ENCODE results near the gene SEMA4B.

The SEMA4B gene

DNA sequence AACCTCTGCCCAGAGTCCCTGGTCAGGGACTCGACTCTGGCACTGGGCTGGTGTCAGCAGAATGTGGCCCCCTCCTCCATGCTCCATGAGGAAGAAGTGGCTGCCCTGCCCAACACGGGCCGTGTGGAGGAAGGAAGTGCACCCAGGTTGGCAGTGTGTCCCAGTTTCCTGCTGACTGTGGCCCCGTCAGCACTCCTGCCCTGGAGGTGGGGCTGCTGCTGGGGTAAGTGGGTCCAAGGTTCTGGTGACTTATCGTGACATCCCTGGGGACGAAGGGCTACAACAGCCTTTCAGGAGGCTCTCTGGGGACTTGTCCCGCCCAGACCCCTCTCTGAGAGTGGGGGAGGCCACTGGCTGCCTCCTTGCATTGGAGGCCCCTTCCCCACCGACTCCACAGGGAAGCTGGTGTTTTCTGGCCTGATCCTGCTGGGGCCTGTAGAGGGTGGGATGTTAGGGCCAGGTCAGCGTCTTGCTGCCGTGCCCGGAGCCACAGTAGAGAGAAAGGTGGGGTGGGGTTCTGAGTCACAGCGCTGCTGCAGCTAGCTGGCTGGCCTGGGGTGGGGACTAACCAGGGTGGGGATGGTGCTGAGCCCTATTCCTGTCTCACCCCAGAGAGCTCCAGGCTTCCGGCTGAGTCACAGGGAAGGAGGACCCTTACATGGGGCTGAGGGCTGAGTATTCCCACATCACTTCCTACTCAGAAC lies 10.5 kb downstream of the SEMA4B start:
- DNase-seq (ENCODE audit: insufficient read length, low spot score) (no peak), FAIRE-seq (no peak)
- TF ChIP-seq POLR2AphosphoS5 (IDR thresholded peaks at IDR 0.05; ENCODE audit: low read depth, low read length) (no peak), SPI1 (IDR thresholded peaks at IDR 0.05; ENCODE audit: low read depth, low read length) (no peak), POU2F2 (IDR thresholded peaks at IDR 0.05; ENCODE audit: low read depth, low read length) (no peak), POLR2A (IDR thresholded peaks at IDR 0.05; ENCODE audit: low read depth, low read length) (no peak), PAX5 (IDR thresholded peaks at IDR 0.05; ENCODE audit: insufficient read depth, low read length, severe bottlenecking) (no peak), TAF1 (IDR thresholded peaks at IDR 0.05; ENCODE audit: low read depth, low read length) (no peak)

DNA sequence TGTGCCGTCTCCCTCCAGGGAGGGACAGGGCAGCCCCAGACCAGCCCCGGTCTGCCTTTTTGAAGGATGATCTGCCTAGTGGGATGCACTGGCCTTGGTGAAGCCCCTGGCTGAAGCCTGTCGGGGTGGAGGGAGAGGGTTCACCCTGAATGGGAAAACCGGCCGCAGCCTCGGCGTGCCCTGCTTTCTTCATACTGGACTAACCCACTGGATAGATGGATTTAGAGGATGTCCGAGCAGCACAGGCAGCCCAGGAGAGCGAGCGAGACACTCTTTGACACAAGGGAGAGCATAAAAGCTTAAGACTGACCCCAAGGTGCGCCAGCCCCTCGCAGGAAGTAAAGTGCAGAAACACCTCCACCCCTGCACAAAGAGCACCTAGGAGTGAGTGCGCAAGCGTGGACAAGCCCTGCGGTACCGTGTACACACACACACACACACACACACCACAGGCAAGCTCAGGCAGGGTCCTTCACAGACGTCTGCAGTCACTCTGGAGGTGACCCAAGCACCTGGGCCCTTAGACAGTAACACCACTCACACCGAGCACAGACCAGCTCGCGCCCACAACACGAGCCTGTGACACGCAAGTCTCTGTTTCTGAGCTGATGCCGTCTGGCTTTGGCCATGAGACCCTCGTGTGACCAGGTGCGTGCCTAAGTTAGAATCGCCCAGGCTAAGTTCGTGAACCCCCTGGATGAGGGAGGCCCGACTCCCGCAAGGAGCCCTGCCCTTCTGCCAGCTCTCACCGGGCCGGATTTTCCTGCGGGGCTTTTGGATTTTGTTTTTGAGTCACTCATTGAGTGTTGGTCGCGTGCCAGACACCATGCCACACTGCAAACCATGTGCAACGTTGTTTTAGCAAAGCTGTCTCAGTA lies 11.3 kb downstream of the SEMA4B start:
- no peak for DNase-seq (ENCODE audit: insufficient read length, low spot score)
- FAIRE-seq, result no peak
- no peak for TF ChIP-seq POLR2A (IDR thresholded peaks at IDR 0.05; ENCODE audit: low read depth, low read length)
- TF ChIP-seq POU2F2 (IDR thresholded peaks at IDR 0.05; ENCODE audit: low read depth, low read length), result no peak
- TF ChIP-seq POLR2AphosphoS5 (IDR thresholded peaks at IDR 0.05; ENCODE audit: low read depth, low read length), result no peak
- no peak for TF ChIP-seq SPI1 (IDR thresholded peaks at IDR 0.05; ENCODE audit: low read depth, low read length)
- no peak for TF ChIP-seq PAX5 (IDR thresholded peaks at IDR 0.05; ENCODE audit: insufficient read depth, low read length, severe bottlenecking)
- no peak for TF ChIP-seq TAF1 (IDR thresholded peaks at IDR 0.05; ENCODE audit: low read depth, low read length)

DNA sequence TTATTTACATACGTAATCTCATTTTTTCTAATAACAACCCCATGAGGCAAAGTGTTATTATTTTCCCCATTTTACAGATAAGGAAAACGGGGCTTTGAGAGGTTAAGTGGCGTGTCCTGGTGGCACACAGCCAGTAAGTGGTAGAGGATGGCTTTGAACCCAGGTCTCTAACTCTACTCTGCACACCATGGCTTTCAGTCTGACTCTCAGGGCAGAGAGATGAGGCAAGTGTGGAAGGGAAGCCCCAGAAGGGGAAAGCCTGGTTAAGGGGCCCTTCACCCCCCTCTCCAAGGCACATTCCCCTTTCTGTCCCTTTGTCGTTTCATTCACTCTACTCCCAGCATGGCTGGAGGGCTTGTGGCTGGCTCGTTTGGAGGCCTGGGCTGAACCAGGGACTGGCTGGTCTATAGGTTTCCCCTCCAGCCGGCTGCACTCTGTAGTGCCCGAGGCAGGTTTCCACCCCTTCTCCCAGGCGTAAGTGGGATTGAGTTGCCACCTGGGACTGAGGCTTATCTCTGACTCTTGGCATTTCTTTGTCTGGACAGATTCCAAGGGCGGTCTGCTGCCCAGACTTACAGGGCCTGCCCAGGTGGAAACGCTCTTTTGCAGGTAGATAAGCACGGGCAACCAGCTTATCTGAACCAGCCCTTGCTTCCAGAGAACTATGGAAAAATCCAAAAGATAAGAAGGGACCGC lies 12.1 kb downstream of the SEMA4B start:
- no peak for TF ChIP-seq TAF1 (IDR thresholded peaks at IDR 0.05; ENCODE audit: low read depth, low read length)
- no peak for TF ChIP-seq POU2F2 (IDR thresholded peaks at IDR 0.05; ENCODE audit: low read depth, low read length)
- TF ChIP-seq PAX5 (IDR thresholded peaks at IDR 0.05; ENCODE audit: insufficient read depth, low read length, severe bottlenecking), result no peak
- TF ChIP-seq POLR2A (IDR thresholded peaks at IDR 0.05; ENCODE audit: low read depth, low read length), result no peak
- no peak for TF ChIP-seq SPI1 (IDR thresholded peaks at IDR 0.05; ENCODE audit: low read depth, low read length)
- no peak for TF ChIP-seq POLR2AphosphoS5 (IDR thresholded peaks at IDR 0.05; ENCODE audit: low read depth, low read length)
- DNase-seq (ENCODE audit: insufficient read length, low spot score), result no peak
- FAIRE-seq, result no peak

DNA sequence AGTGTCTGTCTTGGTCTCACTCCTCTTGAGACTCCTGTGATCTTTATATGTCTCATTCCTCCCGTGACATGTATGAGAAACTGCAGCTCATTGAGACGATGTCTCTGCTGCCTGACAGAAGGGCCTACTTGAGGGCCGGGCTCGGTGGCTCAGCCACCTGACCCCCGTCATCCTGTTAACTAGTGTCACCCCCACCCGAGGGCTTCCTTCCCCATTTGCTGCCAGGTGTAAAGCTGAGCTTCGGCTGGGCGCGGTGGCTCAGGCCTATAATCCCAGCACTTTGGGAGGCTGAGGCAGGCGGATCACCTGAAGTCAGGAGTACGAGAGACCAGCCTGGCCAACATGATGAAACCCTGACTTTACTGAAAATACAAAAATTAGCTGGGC lies 12.7 kb downstream of the SEMA4B start:
- TF ChIP-seq POLR2A (IDR thresholded peaks at IDR 0.05; ENCODE audit: low read depth, low read length) (no peak), POU2F2 (IDR thresholded peaks at IDR 0.05; ENCODE audit: low read depth, low read length) (no peak), TAF1 (IDR thresholded peaks at IDR 0.05; ENCODE audit: low read depth, low read length) (no peak), PAX5 (IDR thresholded peaks at IDR 0.05; ENCODE audit: insufficient read depth, low read length, severe bottlenecking) (no peak), POLR2AphosphoS5 (IDR thresholded peaks at IDR 0.05; ENCODE audit: low read depth, low read length) (no peak), SPI1 (IDR thresholded peaks at IDR 0.05; ENCODE audit: low read depth, low read length) (no peak)
- FAIRE-seq (no peak), DNase-seq (ENCODE audit: insufficient read length, low spot score) (no peak)

DNA sequence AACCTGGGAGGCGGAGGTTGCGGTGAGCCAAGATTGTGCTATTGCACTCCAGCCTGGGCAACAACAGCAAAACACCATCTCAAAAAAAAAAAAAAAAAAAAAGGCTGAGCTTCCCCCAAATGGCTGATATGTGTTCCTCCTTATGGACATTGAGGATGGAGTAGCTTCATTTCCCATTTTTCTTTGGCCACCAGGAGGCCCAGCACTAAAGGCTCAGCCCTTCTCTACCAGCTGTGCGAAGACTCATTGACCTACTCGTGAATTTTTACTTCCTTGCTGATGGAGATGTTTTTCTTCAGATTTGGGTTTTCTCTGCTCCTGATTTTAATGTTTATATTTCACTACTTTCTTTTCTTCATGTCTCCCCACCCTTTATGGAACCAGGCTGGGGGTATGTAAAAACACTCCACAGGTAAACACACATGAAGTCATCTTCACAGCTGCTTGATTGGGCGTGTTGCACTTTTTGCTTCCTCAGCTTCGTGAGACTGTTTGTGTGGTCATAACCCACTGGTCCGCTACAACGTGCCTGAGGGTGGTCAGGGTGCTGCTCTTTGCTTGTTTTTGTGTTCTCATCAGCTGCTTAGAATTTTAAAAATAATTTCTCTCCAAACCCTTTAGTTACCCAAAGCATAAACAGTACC lies 13.5 kb downstream of the SEMA4B start:
- no peak for TF ChIP-seq POU2F2 (IDR thresholded peaks at IDR 0.05; ENCODE audit: low read depth, low read length)
- TF ChIP-seq POLR2AphosphoS5 (IDR thresholded peaks at IDR 0.05; ENCODE audit: low read depth, low read length), result no peak
- TF ChIP-seq TAF1 (IDR thresholded peaks at IDR 0.05; ENCODE audit: low read depth, low read length), result no peak
- TF ChIP-seq PAX5 (IDR thresholded peaks at IDR 0.05; ENCODE audit: insufficient read depth, low read length, severe bottlenecking), result no peak
- TF ChIP-seq POLR2A (IDR thresholded peaks at IDR 0.05; ENCODE audit: low read depth, low read length), result no peak
- TF ChIP-seq SPI1 (IDR thresholded peaks at IDR 0.05; ENCODE audit: low read depth, low read length), result no peak
- no peak for DNase-seq (ENCODE audit: insufficient read length, low spot score)
- no peak for FAIRE-seq

DNA sequence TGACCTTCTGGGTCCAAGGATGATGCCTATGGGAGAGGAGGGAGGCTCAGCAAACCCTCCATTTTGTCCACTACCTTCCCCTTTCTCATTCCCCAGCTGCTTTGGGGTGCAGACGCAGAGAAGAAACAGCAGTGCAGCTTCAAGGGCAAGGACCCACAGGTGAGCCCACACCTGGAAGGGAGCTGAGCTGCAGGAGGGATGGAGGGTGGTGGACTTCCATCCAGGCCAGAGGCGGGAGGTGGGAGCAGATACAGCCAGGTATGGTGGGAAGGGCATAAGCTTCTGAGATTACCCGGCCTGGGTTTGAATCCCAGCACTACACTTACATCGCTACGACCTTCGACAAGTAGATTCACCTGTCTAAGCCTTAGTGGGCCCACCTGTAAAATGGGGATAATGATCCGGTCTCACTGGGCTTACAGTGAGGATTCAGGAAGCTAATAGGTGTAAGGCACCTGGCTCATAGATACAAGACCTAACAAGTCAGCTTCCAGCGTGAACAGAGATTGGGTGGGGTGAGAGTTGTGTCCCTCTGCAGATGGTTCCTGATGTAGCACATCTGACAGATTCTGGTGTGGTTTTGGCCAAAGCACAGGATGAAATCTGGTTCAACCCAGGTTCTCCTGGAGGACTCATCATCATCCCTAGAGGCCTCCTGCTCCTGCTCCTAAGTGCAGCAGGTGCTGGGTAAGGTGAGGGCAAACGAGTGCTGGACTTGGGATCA lies 16.7 kb downstream of the SEMA4B start:
- TF ChIP-seq POLR2AphosphoS5 (IDR thresholded peaks at IDR 0.05; ENCODE audit: low read depth, low read length) (no peak), POLR2A (IDR thresholded peaks at IDR 0.05; ENCODE audit: low read depth, low read length) (no peak), POU2F2 (IDR thresholded peaks at IDR 0.05; ENCODE audit: low read depth, low read length) (no peak), TAF1 (IDR thresholded peaks at IDR 0.05; ENCODE audit: low read depth, low read length) (no peak), SPI1 (IDR thresholded peaks at IDR 0.05; ENCODE audit: low read depth, low read length) (no peak), PAX5 (IDR thresholded peaks at IDR 0.05; ENCODE audit: insufficient read depth, low read length, severe bottlenecking) (no peak)
- no peak for DNase-seq (ENCODE audit: insufficient read length, low spot score)
- FAIRE-seq, result no peak

DNA sequence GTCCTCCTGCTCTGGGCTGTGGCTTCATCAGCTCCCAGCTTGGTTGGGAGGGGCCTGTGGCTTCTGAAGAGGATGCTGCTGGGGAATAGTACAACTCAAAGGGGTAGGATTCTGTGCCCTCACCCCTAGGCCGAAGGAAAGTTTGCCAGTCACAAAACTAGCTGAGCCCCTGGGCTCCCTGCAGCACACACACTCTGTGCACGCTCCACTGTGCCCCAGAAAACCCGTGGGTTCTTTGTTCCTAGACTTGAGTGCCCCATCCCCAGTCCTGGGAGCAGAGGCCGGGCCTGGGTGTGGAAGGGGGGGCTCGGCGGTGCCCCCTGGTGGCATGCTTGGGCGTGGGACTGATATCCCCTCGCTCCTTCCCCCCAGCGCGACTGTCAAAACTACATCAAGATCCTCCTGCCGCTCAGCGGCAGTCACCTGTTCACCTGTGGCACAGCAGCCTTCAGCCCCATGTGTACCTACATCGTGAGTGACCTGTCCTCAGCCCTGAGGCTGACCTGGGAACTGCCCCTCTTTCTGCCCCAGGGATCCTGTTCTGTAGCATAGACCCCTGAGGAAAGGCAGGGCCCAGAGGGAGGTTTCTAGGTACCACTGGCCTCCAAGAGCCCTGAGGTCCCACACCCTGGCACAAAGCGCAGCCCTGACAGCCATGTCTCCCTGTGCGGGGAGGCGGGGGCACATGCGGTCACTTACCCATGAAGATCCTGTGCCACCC lies 18.5 kb downstream of the SEMA4B start:
- TF ChIP-seq POU2F2 (IDR thresholded peaks at IDR 0.05; ENCODE audit: low read depth, low read length) (no peak), PAX5 (IDR thresholded peaks at IDR 0.05; ENCODE audit: insufficient read depth, low read length, severe bottlenecking) (no peak), POLR2A (IDR thresholded peaks at IDR 0.05; ENCODE audit: low read depth, low read length) (no peak), SPI1 (IDR thresholded peaks at IDR 0.05; ENCODE audit: low read depth, low read length) (no peak), TAF1 (IDR thresholded peaks at IDR 0.05; ENCODE audit: low read depth, low read length) (no peak), POLR2AphosphoS5 (IDR thresholded peaks at IDR 0.05; ENCODE audit: low read depth, low read length) (no peak)
- DNase-seq (ENCODE audit: insufficient read length, low spot score) (peak; percentile 68), FAIRE-seq (no peak)
